SK-N-SH treated with all-trans-retinoic acid at 6 μM for 48 hours (cell line): ENCODE measurements around the gene KIF18B.

Experiments
- ATAC-seq: fragments of 200-7000 bp; cut with Tn5 transposase; 3 replicates; pipeline ENCODE4 v1.9.1; 2020; ENCODE audit warnings: mild to moderate bottlenecking, moderate library complexity
- ARNTL ChIP-seq: fragments of 450-650 bp; formaldehyde crosslinking; IDR thresholded peaks from 2 replicates; pipeline ENCODE4 v1.5.0; 2020; ENCODE audit warnings: low read depth, mild to moderate bottlenecking, moderate library complexity, borderline replicate concordance
- BACH2 ChIP-seq: fragments of 250-450 bp; sonication (Bioruptor Pico); IDR thresholded peaks from 2 replicates; pipeline ENCODE4 v1.9.0; 2021; ENCODE audit warnings: mild to moderate bottlenecking, borderline replicate concordance
- CREB5 ChIP-seq: fragments of 250-450 bp; sonication (Bioruptor Pico); IDR thresholded peaks from 2 replicates; pipeline ENCODE4 v1.5.1; 2020; ENCODE audit warnings: low read depth, mild to moderate bottlenecking, moderate library complexity
- CSRNP3 ChIP-seq: fragments of 250-450 bp; sonication (Bioruptor Pico); IDR thresholded peaks from 2 replicates; pipeline ENCODE4 v1.5.1; 2021; ENCODE audit warnings: mild to moderate bottlenecking, moderate library complexity
- ESRRG ChIP-seq: fragments of 250-450 bp; sonication (Bioruptor Pico); IDR thresholded peaks from 2 replicates; pipeline ENCODE4 v1.6.1; 2021; ENCODE audit warnings: mild to moderate bottlenecking
- GLIS3 ChIP-seq: fragments of 250-450 bp; sonication (Bioruptor Pico); IDR thresholded peaks from 2 replicates; pipeline ENCODE4 v1.5.0; 2020; ENCODE audit warnings: mild to moderate bottlenecking, moderate library complexity
- OSR1 ChIP-seq: fragments of 250-450 bp; sonication (Bioruptor Pico); IDR thresholded peaks from 2 replicates; pipeline ENCODE4 v1.8.0; 2022; ENCODE audit warnings: moderate library complexity, mild to moderate bottlenecking, inconsistent platforms
- PATZ1 ChIP-seq: fragments of 250-450 bp; sonication (Bioruptor Pico); IDR thresholded peaks from 2 replicates; pipeline ENCODE4 v1.8.0; 2020; ENCODE audit warnings: mild to moderate bottlenecking, moderate library complexity, borderline replicate concordance
- POU6F1 ChIP-seq: fragments of 250-450 bp; sonication (Bioruptor Pico); IDR thresholded peaks from 2 replicates; pipeline ENCODE4 v1.8.0; 2021; ENCODE audit warnings: low read depth, mild to moderate bottlenecking, moderate library complexity, borderline replicate concordance
- PPARA ChIP-seq: fragments of 250-450 bp; sonication (Bioruptor Pico); IDR thresholded peaks from 2 replicates; pipeline ENCODE4 v1.5.0; 2020; ENCODE audit warnings: mild to moderate bottlenecking, borderline replicate concordance
- RARB ChIP-seq: fragments of 250-450 bp; sonication (Bioruptor Pico); IDR thresholded peaks from 2 replicates; pipeline ENCODE4 v1.8.0; 2021; ENCODE audit warnings: mild to moderate bottlenecking, moderate library complexity
- SNAI2 ChIP-seq: fragments of 250-450 bp; sonication (Bioruptor Pico); IDR thresholded peaks from 2 replicates; pipeline ENCODE4 v1.5.0; 2020; ENCODE audit warnings: mild to moderate bottlenecking, moderate library complexity
- TCF4 ChIP-seq: fragments of 250-450 bp; sonication (Bioruptor Pico); IDR thresholded peaks from 2 replicates; pipeline ENCODE4 v1.8.0; 2021; ENCODE audit warnings: mild to moderate bottlenecking, moderate library complexity, borderline replicate concordance
- TOX ChIP-seq: fragments of 250-450 bp; sonication (Bioruptor Pico); IDR thresholded peaks from 2 replicates; pipeline ENCODE4 v1.8.0; 2021; ENCODE audit warnings: mild to moderate bottlenecking, moderate library complexity, borderline replicate concordance
- ZC3H10 ChIP-seq: fragments of 250-450 bp; sonication (Bioruptor Pico); IDR thresholded peaks from 2 replicates; pipeline ENCODE4 v1.5.1; 2021; ENCODE audit warnings: mild to moderate bottlenecking, moderate library complexity
- ZFP3 ChIP-seq: fragments of 250-450 bp; sonication (Bioruptor Pico); IDR thresholded peaks from 2 replicates; pipeline ENCODE4 v1.5.0; 2020; ENCODE audit warnings: mild to moderate bottlenecking, moderate library complexity
- ZNF565 ChIP-seq: fragments of 450-650 bp; formaldehyde crosslinking; conservative IDR thresholded peaks from 2 replicates; pipeline ENCODE4 v1.5.0; 2020; ENCODE audit warnings: low read depth, mild to moderate bottlenecking, moderate library complexity
- ZNF70 ChIP-seq: fragments of 450-650 bp; formaldehyde crosslinking; IDR thresholded peaks from 2 replicates; pipeline ENCODE4 v1.5.0; 2020; ENCODE audit warnings: mild to moderate bottlenecking, moderate library complexity
- ZNF8 ChIP-seq: fragments of 450-650 bp; formaldehyde crosslinking; IDR thresholded peaks from 2 replicates; pipeline ENCODE4 v1.5.0; 2020; ENCODE audit warnings: mild to moderate bottlenecking, moderate library complexity

Gene KIF18B

DNA sequence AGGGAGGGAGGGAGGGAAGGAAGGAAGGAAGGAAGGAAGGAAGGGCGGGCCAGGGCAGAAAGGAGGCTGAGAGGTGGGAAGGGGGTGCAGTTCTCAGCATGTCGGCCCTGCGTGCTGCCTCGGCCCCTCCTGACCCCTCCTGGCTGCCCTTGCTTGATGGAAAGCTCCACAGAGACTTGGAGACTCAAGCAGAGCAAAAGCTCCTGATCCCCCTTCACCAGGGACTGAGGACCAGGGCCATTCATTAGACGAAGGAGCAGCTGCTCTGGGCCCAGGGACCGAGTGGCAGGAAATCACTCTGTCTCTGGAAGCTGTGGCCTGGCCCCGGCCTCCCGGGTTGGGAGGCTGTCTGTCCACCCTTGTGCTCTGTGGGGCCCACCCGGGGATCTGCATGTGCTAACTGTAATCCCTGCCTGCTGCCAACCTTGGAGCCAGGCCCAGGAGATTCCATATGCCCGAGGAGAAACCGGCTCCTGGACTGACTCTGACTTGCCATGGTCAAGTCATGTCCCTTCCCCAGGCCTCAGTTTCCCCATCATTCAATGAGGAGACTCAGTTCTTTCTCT lies 47.9 kb upstream of the KIF18B start:
- TF ChIP-seq ZFP3 (CRISPR knock-in tag) (no peak), BACH2 (no peak), ZNF8 (CRISPR knock-in tag) (no peak), ZNF70 (CRISPR knock-in tag) (no peak), OSR1 (CRISPR knock-in tag) (no peak), TOX (CRISPR knock-in tag) (no peak), ESRRG (no peak), TCF4 (CRISPR knock-in tag) (no peak), ARNTL (CRISPR knock-in tag) (no peak), RARB (CRISPR knock-in tag) (no peak)
- ATAC-seq: no peak; the same call in 2 of the 3 replicates

GRCh38 chr17:44992242-44992939 lies 44.8 kb upstream of the KIF18B start:
- no peak for TF ChIP-seq RARB (CRISPR knock-in tag)
- no peak for TF ChIP-seq OSR1 (CRISPR knock-in tag)
- no peak for TF ChIP-seq BACH2
- no peak for TF ChIP-seq CREB5 (CRISPR knock-in tag)
- no peak for TF ChIP-seq POU6F1 (CRISPR knock-in tag)
- no peak for TF ChIP-seq GLIS3
- no peak for TF ChIP-seq TOX (CRISPR knock-in tag)
- no peak for TF ChIP-seq ZNF70 (CRISPR knock-in tag)
- TF ChIP-seq ESRRG: no peak
- no peak for TF ChIP-seq ZC3H10
- no peak for TF ChIP-seq CSRNP3 (CRISPR knock-in tag)
- TF ChIP-seq ZNF8 (CRISPR knock-in tag): no peak
- no peak for ATAC-seq

- no peak for ATAC-seq
- TF ChIP-seq ESRRG: no peak
- TF ChIP-seq OSR1 (CRISPR knock-in tag): no peak
- no peak for TF ChIP-seq TOX (CRISPR knock-in tag)
- no peak for TF ChIP-seq GLIS3
- TF ChIP-seq ZNF70 (CRISPR knock-in tag): no peak
- TF ChIP-seq CSRNP3 (CRISPR knock-in tag): no peak
- no peak for TF ChIP-seq BACH2
- TF ChIP-seq TCF4 (CRISPR knock-in tag): no peak
- TF ChIP-seq RARB (CRISPR knock-in tag): no peak
- no peak for TF ChIP-seq PATZ1 (CRISPR knock-in tag)
- TF ChIP-seq SNAI2: no peak
- TF ChIP-seq, all 23 proteins: peak for 0
Measured at GRCh38 chr17:44990994-44991393, 43.4 kb upstream of the KIF18B start.

GRCh38 chr17:44989552-44990138 lies 42.1 kb upstream of the KIF18B start:
- TF ChIP-seq TCF4 (CRISPR knock-in tag) (no peak), ZNF70 (CRISPR knock-in tag) (no peak), CREB5 (CRISPR knock-in tag) (no peak), TOX (CRISPR knock-in tag) (no peak), OSR1 (CRISPR knock-in tag) (no peak), ZNF8 (CRISPR knock-in tag) (no peak), ESRRG (no peak), RARB (CRISPR knock-in tag) (no peak), ARNTL (CRISPR knock-in tag) (no peak), PPARA (CRISPR knock-in tag) (no peak), ZNF565 (CRISPR knock-in tag) (no peak), ZFP3 (CRISPR knock-in tag) (no peak), SNAI2 (no peak), POU6F1 (CRISPR knock-in tag) (no peak), BACH2 (no peak)
- ATAC-seq: no peak
